Measurements from ENCODE around the gene BARX1. TPM values are rescaled to one million over a fixed set of nuclear protein-coding genes. Genes with fewer than 3 reads are reported as not detected.
"Not testable (repeated sequence)": the region's sequence is repeated elsewhere in the genome, so short reads cannot be mapped to it uniquely, and the experiment has no call there.

The BARX1 gene
- total RNA-seq, 1 experiment from 2014 or later = 8.9 TPM

DNA sequence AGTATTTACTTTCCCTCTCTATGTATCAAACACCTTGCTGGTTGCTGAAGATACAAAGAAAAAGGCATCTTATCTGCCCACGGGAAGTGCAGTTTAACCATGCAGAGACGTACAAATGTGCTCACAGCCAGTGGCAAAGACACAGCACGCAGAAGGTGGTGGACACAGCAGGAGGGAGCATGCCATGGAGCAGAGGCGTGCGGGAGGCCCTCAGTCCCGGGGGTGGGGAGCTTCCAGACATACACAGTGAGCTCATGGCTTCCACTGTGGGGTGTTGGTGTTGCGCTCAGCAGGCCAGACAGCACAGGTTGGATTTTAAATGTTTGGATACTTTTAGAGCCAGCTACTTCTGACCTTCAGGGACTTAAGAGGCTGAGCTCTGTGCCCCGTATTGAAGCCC lies 8.8 kb upstream of the BARX1 start (continued):
- TF ChIP-seq, protein P1, sequence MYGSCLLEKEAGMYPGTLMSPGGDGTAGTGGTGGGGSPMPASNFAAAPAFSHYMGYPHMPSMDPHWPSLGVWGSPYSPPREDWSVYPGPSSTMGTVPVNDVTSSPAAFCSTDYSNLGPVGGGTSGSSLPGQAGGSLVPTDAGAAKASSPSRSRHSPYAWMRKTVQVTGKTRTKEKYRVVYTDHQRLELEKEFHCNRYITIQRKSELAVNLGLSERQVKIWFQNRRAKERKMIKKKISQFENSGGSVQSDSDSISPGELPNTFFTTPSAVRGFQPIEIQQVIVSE (CRISPR knock-in tag; IDR thresholded peaks at IDR 0.05; ENCODE audit: borderline replicate concordance) = no peak
- TF ChIP-seq, protein P2, sequence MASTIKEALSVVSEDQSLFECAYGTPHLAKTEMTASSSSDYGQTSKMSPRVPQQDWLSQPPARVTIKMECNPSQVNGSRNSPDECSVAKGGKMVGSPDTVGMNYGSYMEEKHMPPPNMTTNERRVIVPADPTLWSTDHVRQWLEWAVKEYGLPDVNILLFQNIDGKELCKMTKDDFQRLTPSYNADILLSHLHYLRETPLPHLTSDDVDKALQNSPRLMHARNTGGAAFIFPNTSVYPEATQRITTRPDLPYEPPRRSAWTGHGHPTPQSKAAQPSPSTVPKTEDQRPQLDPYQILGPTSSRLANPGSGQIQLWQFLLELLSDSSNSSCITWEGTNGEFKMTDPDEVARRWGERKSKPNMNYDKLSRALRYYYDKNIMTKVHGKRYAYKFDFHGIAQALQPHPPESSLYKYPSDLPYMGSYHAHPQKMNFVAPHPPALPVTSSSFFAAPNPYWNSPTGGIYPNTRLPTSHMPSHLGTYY (CRISPR knock-in tag; IDR thresholded peaks at IDR 0.05) = no peak
- TF ChIP-seq SOX15 (CRISPR knock-in tag; IDR thresholded peaks at IDR 0.05) = no peak
- TF ChIP-seq ZNF138 (CRISPR knock-in tag; conservative IDR thresholded peaks at IDR 0.05) = no peak
- no peak for TF ChIP-seq ELF4 (CRISPR knock-in tag; IDR thresholded peaks at IDR 0.05; ENCODE audit: low read depth)
- TF ChIP-seq, protein P3, sequence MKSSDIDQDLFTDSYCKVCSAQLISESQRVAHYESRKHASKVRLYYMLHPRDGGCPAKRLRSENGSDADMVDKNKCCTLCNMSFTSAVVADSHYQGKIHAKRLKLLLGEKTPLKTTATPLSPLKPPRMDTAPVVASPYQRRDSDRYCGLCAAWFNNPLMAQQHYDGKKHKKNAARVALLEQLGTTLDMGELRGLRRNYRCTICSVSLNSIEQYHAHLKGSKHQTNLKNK (CRISPR knock-in tag; IDR thresholded peaks at IDR 0.05) = no peak
- no peak for TF ChIP-seq OVOL2 (CRISPR knock-in tag; IDR thresholded peaks at IDR 0.05; ENCODE audit: borderline replicate concordance)
- no peak for TF ChIP-seq ZBTB21 (CRISPR knock-in tag; IDR thresholded peaks at IDR 0.05; ENCODE audit: borderline replicate concordance)
- TF ChIP-seq ZNF423 (CRISPR knock-in tag; IDR thresholded peaks at IDR 0.05) = no peak
- TF ChIP-seq, protein P4, sequence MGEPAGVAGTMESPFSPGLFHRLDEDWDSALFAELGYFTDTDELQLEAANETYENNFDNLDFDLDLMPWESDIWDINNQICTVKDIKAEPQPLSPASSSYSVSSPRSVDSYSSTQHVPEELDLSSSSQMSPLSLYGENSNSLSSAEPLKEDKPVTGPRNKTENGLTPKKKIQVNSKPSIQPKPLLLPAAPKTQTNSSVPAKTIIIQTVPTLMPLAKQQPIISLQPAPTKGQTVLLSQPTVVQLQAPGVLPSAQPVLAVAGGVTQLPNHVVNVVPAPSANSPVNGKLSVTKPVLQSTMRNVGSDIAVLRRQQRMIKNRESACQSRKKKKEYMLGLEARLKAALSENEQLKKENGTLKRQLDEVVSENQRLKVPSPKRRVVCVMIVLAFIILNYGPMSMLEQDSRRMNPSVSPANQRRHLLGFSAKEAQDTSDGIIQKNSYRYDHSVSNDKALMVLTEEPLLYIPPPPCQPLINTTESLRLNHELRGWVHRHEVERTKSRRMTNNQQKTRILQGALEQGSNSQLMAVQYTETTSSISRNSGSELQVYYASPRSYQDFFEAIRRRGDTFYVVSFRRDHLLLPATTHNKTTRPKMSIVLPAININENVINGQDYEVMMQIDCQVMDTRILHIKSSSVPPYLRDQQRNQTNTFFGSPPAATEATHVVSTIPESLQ (CRISPR knock-in tag; IDR thresholded peaks at IDR 0.05) = no peak
- TF ChIP-seq, protein P5, sequence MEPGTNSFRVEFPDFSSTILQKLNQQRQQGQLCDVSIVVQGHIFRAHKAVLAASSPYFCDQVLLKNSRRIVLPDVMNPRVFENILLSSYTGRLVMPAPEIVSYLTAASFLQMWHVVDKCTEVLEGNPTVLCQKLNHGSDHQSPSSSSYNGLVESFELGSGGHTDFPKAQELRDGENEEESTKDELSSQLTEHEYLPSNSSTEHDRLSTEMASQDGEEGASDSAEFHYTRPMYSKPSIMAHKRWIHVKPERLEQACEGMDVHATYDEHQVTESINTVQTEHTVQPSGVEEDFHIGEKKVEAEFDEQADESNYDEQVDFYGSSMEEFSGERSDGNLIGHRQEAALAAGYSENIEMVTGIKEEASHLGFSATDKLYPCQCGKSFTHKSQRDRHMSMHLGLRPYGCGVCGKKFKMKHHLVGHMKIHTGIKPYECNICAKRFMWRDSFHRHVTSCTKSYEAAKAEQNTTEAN (CRISPR knock-in tag; IDR thresholded peaks at IDR 0.05) = no peak

DNA sequence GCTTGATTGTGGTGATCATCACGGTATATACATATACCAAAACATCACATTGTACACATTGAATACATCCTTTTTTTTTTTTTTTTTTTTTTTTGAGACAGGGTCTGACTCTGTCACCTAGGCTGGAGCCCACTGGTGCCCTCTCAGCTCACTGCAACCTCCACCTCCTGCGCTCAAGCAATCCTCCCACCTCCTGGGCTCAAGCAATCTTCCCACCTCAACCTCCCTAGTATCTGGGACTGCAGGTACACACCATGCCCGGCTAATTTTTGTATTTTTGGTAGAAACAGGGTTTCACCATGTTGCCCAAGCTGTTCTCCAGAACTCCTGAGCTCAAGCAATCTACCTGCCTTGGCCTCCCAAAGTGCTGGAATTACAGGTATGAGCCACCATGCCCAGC lies 8.3 kb upstream of the BARX1 start:
- H3K27ac Mint-ChIP-seq; ATAC-seq; H3K9me3 Mint-ChIP-seq; H3K4me3 Mint-ChIP-seq; DNase-seq (ENCODE audit: low spot score); POLR2A ChIA-PET; H3K36me3 Mint-ChIP-seq: not testable (repeated sequence)
- peaks cover 46% of the 10 kb centered on the region for H3K27me3 Mint-ChIP-seq (ENCODE audit: low read depth)
- peaks cover 27% of the 10 kb centered on the region for H3K4me1 Mint-ChIP-seq
- CTCF ChIA-PET = interaction anchor here (0.8 to 6.8 kb wide), 10 partner anchors 13 to 282 kb away, joined by 3 to 30 read pairs (median 14); no protein-coding TSS in a partner anchor

DNA sequence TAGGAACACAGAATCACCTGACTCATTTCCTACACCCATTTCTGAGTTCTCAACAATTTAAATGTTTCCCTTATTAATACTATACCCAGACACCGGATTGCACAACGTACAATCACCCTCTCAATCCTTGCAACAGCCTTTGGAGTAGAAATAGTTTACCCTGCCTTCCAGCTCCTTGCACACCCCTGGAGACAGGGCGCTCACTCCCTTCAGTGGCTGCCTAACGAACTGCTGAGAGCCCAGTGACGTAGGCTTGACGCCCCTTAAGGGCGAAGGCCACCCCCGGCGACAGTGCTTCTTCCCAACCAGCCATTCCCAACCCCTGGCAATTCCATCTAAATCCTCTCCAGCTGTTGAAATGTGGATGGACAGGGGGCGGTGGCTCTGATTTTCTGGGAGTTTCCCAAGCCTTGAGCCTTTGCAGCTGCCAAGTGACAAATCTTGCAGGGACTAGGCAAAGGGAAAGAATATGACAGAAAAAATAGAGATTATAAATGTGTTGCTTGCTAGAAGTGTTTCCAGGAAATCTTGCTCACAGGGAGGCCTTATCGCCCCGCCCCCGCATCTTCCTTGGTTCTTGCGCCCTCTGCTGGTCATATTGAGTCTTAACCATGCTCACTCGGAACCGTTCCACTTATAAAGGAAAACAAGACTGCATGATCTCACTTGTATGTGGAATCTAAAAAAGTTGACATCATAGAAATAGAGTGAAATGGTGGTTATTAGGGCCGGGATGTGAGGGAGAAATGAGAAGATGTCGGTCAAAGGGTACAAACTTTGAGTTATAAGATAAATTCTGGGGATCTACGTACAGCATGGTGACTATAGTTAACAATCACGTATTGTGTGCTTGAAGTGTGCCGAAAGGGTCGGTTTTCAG lies 7.6 kb upstream of the BARX1 start:
- H3K4me3 Mint-ChIP-seq = no peak overlapping the region
- no peaks in the 10 kb centered on the region for H3K9me3 Mint-ChIP-seq
- peaks cover 30% of the 10 kb centered on the region for H3K4me1 Mint-ChIP-seq
- ChIA-PET CTCF (interaction anchor here (0.7 to 6.8 kb wide), 15 partner anchors 11 to 281 kb away, joined by 3 to 42 read pairs (median 6); no protein-coding TSS in a partner anchor), POLR2A (no interaction called here)
- H3K27ac Mint-ChIP-seq = no peak overlapping the region
- no peaks in the 10 kb centered on the region for H3K36me3 Mint-ChIP-seq
- peak; percentile 16; the same call in 1 of the 2 replicates for ATAC-seq
- peak; percentile 70 for DNase-seq (ENCODE audit: low spot score)
- TF ChIP-seq SMAD3 (CRISPR knock-in tag; IDR thresholded peaks at IDR 0.05; ENCODE audit: borderline replicate concordance) = no peak
- TF ChIP-seq, protein P6, sequence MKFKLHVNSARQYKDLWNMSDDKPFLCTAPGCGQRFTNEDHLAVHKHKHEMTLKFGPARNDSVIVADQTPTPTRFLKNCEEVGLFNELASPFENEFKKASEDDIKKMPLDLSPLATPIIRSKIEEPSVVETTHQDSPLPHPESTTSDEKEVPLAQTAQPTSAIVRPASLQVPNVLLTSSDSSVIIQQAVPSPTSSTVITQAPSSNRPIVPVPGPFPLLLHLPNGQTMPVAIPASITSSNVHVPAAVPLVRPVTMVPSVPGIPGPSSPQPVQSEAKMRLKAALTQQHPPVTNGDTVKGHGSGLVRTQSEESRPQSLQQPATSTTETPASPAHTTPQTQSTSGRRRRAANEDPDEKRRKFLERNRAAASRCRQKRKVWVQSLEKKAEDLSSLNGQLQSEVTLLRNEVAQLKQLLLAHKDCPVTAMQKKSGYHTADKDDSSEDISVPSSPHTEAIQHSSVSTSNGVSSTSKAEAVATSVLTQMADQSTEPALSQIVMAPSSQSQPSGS (CRISPR knock-in tag; IDR thresholded peaks at IDR 0.05; ENCODE audit: borderline replicate concordance, low read depth) = no peak
- TF ChIP-seq, protein P7, sequence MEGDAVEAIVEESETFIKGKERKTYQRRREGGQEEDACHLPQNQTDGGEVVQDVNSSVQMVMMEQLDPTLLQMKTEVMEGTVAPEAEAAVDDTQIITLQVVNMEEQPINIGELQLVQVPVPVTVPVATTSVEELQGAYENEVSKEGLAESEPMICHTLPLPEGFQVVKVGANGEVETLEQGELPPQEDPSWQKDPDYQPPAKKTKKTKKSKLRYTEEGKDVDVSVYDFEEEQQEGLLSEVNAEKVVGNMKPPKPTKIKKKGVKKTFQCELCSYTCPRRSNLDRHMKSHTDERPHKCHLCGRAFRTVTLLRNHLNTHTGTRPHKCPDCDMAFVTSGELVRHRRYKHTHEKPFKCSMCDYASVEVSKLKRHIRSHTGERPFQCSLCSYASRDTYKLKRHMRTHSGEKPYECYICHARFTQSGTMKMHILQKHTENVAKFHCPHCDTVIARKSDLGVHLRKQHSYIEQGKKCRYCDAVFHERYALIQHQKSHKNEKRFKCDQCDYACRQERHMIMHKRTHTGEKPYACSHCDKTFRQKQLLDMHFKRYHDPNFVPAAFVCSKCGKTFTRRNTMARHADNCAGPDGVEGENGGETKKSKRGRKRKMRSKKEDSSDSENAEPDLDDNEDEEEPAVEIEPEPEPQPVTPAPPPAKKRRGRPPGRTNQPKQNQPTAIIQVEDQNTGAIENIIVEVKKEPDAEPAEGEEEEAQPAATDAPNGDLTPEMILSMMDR (IDR thresholded peaks at IDR 0.05) = peak; percentile 88
- peaks cover 53% of the 10 kb centered on the region for H3K27me3 Mint-ChIP-seq (ENCODE audit: low read depth)

Measured in WTC11 (cell line).